AG10803 (cell line): ENCODE measurements around the gene SAMD4A.

Experiments used
- DNase-seq: peaks from one replicate; pipeline ENCODE4 v3.0.0; 2010; ENCODE audit warnings: low read depth
- H3K4me3 ChIP-seq: 2 replicates; pipeline ENCODE4 v1.5.1; 2011; ENCODE audit warnings: mild to moderate bottlenecking, low read length, control low read depth
- TF ChIP-seq, protein P1 (sequence below): conservative IDR thresholded peaks from 2 replicates; pipeline ENCODE4 v1.5.1; 2011; ENCODE audit warnings: mild to moderate bottlenecking, low read length, control low read depth, inconsistent platforms

SAMD4A gene

DNA sequence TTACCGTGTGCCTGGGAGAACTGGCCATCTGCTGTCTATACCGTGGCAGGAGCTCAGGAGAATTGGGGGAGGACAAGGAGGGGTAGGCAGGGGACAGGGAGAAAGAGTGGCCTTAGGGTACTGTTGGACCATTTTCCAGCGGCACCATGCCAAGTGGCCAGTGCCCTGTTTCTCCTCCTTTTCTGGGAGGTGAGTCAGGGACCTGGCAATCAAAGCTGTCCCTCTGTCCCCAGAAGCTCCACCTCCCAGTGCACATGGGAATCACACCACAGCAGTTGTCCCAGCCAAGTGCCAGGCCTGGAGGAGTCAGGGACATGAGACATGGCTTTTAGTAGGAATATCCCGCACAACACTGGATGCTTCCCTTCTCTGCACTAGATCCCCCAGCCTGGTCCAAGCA, 217.7 kb downstream of the SAMD4A start:
- no peak overlapping the region for H3K4me3 ChIP-seq
- DNase-seq, result no peak
- TF ChIP-seq, protein P1, sequence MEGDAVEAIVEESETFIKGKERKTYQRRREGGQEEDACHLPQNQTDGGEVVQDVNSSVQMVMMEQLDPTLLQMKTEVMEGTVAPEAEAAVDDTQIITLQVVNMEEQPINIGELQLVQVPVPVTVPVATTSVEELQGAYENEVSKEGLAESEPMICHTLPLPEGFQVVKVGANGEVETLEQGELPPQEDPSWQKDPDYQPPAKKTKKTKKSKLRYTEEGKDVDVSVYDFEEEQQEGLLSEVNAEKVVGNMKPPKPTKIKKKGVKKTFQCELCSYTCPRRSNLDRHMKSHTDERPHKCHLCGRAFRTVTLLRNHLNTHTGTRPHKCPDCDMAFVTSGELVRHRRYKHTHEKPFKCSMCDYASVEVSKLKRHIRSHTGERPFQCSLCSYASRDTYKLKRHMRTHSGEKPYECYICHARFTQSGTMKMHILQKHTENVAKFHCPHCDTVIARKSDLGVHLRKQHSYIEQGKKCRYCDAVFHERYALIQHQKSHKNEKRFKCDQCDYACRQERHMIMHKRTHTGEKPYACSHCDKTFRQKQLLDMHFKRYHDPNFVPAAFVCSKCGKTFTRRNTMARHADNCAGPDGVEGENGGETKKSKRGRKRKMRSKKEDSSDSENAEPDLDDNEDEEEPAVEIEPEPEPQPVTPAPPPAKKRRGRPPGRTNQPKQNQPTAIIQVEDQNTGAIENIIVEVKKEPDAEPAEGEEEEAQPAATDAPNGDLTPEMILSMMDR, result no peak

DNA sequence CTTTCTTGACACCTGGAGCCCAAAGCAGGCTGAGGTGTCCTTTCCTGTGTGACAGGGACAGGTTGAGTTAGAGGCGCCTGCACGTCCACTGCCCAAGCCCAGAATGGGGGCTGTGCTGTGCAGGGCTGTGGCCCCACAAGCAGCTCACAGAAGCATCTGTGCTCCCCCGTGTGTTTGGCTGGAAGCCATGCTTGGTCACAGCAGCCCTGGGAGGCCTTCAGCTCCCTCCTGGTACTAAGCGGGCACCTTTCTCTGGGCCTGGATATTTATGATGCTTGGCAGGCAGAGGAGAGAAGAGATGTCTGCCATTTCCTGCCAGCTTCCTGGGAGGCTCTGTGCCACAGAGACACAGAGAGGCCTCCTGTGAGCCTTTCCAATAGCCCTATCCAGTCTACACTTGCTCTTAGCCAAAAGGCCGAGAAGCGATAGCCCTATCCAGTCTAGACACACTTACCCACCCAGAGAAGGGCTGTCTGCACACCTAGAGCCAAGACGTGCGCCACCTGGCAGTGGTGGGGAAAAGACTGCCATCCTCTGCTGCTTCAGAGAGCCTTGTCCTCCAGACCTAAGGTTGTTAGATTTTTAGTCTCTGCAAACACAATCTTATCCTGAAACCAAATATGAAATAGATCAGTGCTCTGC, 218.3 kb downstream of the SAMD4A start:
- no peak for DNase-seq
- TF ChIP-seq, protein P1, result no peak

GRCh38 chr14:54785778-54786770, 219.1 kb downstream of the SAMD4A start:
- no peak for DNase-seq
- TF ChIP-seq, protein P1, result no peak
- no peak overlapping the region for H3K4me3 ChIP-seq

More for the DNA sequence above, 218.3 kb downstream of the SAMD4A start:
- H3K4me3 ChIP-seq, result no peak overlapping the region

- DNase-seq, result no peak
- TF ChIP-seq, protein P1, result no peak
- no peak overlapping the region for H3K4me3 ChIP-seq
Measured at GRCh38 chr14:54786838-54787237, 219.9 kb downstream of the SAMD4A start.

DNA sequence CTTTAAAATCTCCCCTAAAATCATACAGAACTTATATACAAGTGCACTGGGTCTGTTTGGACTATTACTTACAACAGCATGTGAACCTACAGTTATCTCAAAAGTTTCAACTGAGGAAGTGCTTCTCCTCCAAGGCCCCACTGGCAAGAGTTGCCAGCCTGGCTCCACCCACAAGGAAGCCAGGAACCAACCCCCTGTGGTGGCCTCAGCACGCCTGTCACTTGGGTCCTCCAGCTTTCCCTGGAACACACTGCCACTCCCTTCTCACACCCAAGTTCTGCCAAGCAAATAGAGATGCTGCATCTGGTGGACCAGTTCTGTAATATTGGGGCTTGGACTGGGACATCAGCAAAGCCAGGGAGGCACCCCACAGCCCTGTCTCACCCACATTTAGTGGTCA, 220.3 kb downstream of the SAMD4A start:
- no peak for DNase-seq

GRCh38 chr14:54788701-54789100, 221.8 kb downstream of the SAMD4A start:
- H3K4me3 ChIP-seq, result no peak overlapping the region
- no peak for DNase-seq

More for the DNA sequence above, 220.3 kb downstream of the SAMD4A start:
- H3K4me3 ChIP-seq, result no peak overlapping the region
- TF ChIP-seq, protein P1, result no peak

More at GRCh38 chr14:54788701-54789100, 221.8 kb downstream of the SAMD4A start:
- TF ChIP-seq, protein P1, result no peak
